Stomach (tissue), 9 donors: Measurements from ENCODE around the gene PPP1R1C. TPM values are rescaled to one million over a fixed set of nuclear protein-coding genes. Genes with fewer than 3 reads are reported as not detected.

Experiments used
- DNase-seq, 2 donors: peaks; one replicate each; pipeline versions ENCODE4 v3.0.0 to v3.0.0-alpha.2; 2013 to 2019
- H3K27ac ChIP-seq, 5 donors: fragments of 200-600 bp in 4 of 5; sonication (generic) in 4 of 5; one replicate each; pipeline ENCODE4 v1.5.1; 2013 to 2019; ENCODE audit warnings: mild to moderate bottlenecking in 1 of 5, moderate library complexity in 1 of 5
- H3K27me3 ChIP-seq, 3 donors: fragments of 200-600 bp; sonication (generic); one replicate each; pipeline ENCODE4 v1.5.1; 2017 to 2019; ENCODE audit warnings: mixed run types in 1 of 3
- H3K36me3 ChIP-seq, 4 donors: fragments of 200-600 bp; sonication (generic); 1 replicate in 3 of 4; 2 replicates in 1 of 4; pipeline ENCODE4 v1.5.1; 2016 to 2019
- H3K4me1 ChIP-seq, 4 donors: fragments of 200-600 bp; sonication (generic); one replicate each; pipeline ENCODE4 v1.5.1; 2016 to 2019
- H3K4me3 ChIP-seq, 4 donors: fragments of 200-600 bp; sonication (generic) in 3 of 4; one replicate each; pipeline ENCODE4 v1.5.1; 2016 to 2019; ENCODE audit warnings: mild to moderate bottlenecking in 1 of 4
- H3K9me3 ChIP-seq, 4 donors: fragments of 200-600 bp; sonication (generic); one replicate each; pipeline ENCODE4 v1.5.1; 2016 to 2019
- CTCF ChIP-seq, 7 experiments: fragments of 450-650 bp in 4 of 7; fragments of 200-600 bp in 3 of 7; sonication (generic) in 3 of 7; IDR thresholded peaks; one replicate each; pipeline ENCODE4 v1.5.1; 2016 to 2019; ENCODE audit warnings: antibody characterized with exemption in 7 of 7, control low read depth in 2 of 7, mild to moderate bottlenecking in 1 of 7
- EP300 ChIP-seq: sonication (generic); formaldehyde crosslinking; IDR thresholded peaks from one replicate; pipeline ENCODE4 v1.6.1; 2017; ENCODE audit warnings: antibody characterized with exemption
- POLR2A ChIP-seq, 4 donors: fragments of 450-650 bp; IDR thresholded peaks; one replicate each; pipeline ENCODE4 v1.6.1; 2016; ENCODE audit warnings: antibody characterized with exemption in 4 of 4, control low read depth in 2 of 4, mild to moderate bottlenecking in 1 of 4, moderate library complexity in 1 of 4
- POLR2AphosphoS5 ChIP-seq, 3 donors: sonication (generic); formaldehyde crosslinking; IDR thresholded peaks; one replicate each; pipeline ENCODE4 v1.6.1; 2016; ENCODE audit warnings: antibody characterized with exemption in 3 of 3
- WGBS, 5 donors: extraction: QIAGEN DNeasy Blood & Tissue Kit in 3 of 5; methylation state at CpG; one replicate each; pipeline versions ENCODE4 v1.1.5 to v1.1.7; 2013 to 2018; 5-methylcytosine and 5-hydroxymethylcytosine counted together
- intact Hi-C: fragments of 100-400 bp; cut with DNase I; formaldehyde crosslinking; loops from one replicate; pipeline ENCODE4 v1.15.1; 2023; ENCODE audit warnings: low total_unique reads
- polyA plus RNA-seq, 3 donors: library from polyadenylated mRNA; stranded (reverse); fragments of 200-250 nt; gene quantifications; one replicate each; pipeline ENCODE4 v1.2.3, GENCODE V29; 2013
- total RNA-seq, 5 donors: library from RNA; depleted of rRNA; stranded (reverse); fragments of >200 nt; gene quantifications; one replicate each; pipeline versions ENCODE4 v1.1.0 to v1.2.3, GENCODE V29; 2014 to 2016
- donor health status: healthy with polysubstance abuse.
- donor health status: Bipolar disorder and iron deficiency.
- donor health status: healthy.

Gene PPP1R1C
- total and polyA plus RNA-seq, 8 donors: 1.6 to 10.4 (median 3.9) TPM; not detected in 4

GRCh38 chr2:182077023-182077422 lies 91.4 kb downstream of the PPP1R1C start:
- TF ChIP-seq POLR2A (IDR thresholded peaks at IDR 0.05): no peak
- no peak for TF ChIP-seq POLR2AphosphoS5 (IDR thresholded peaks at IDR 0.05)
- TF ChIP-seq EP300: no peak
- TF ChIP-seq CTCF (IDR thresholded peaks at IDR 0.05): no peak

GRCh38 chr2:182077448-182078142 lies 91.9 kb downstream of the PPP1R1C start:
- Histone ChIP-seq H3K36me3 (no peaks in the 10 kb centered on the region), H3K4me3 (no peak overlapping the region), H3K4me1 (peaks cover 0 to 19% (median 6%) of the 10 kb centered on the region in 4 donors), H3K27ac (peak overlapping the region in 2 of 5 donors; percentile 15 to 27), H3K9me3 (no peaks in the 10 kb centered on the region), H3K27me3 (no peaks in the 10 kb centered on the region)
- no peak for TF ChIP-seq POLR2AphosphoS5 (IDR thresholded peaks at IDR 0.05)
- no peak for TF ChIP-seq POLR2A (IDR thresholded peaks at IDR 0.05)
- TF ChIP-seq CTCF (IDR thresholded peaks at IDR 0.05): peak in 4 of 7 experiments; percentile 35 to 65 (median 63)
- TF ChIP-seq EP300: no peak
- peak; percentile 28 to 91 for DNase-seq
- intact Hi-C loops: loop anchor here (10.0 kb wide), 1 partner anchor 333 kb away; no protein-coding TSS in a partner anchor
- 48 to 51% (median 50%) methylated on average over 11 of the region's 11 CpGs for WGBS, 5 donors

More at GRCh38 chr2:182077023-182077422, 91.4 kb downstream of the PPP1R1C start:
- Histone ChIP-seq H3K9me3 (no peaks in the 10 kb centered on the region), H3K4me1 (peaks cover 0 to 19% (median 6%) of the 10 kb centered on the region in 4 donors), H3K4me3 (no peak overlapping the region), H3K27ac (peak overlapping the region in 1 of 5 donors; percentile 15), H3K27me3 (no peaks in the 10 kb centered on the region), H3K36me3 (no peaks in the 10 kb centered on the region)
- WGBS, 5 donors: 56 to 66% (median 61%) methylated on average over 5 of the region's 5 CpGs
- DNase-seq: no peak
- intact Hi-C loops: loop anchor here (10.0 kb wide), 1 partner anchor 332 kb away; no protein-coding TSS in a partner anchor

GRCh38 chr2:182078988-182079602 lies 93.4 kb downstream of the PPP1R1C start:
- H3K27me3 ChIP-seq: no peaks in the 10 kb centered on the region
- no peaks in the 10 kb centered on the region for H3K36me3 ChIP-seq
- no peak for TF ChIP-seq CTCF (IDR thresholded peaks at IDR 0.05)
- no peak for TF ChIP-seq EP300
- no peak for TF ChIP-seq POLR2AphosphoS5 (IDR thresholded peaks at IDR 0.05)
- no peak for TF ChIP-seq POLR2A (IDR thresholded peaks at IDR 0.05)
- H3K9me3 ChIP-seq: no peaks in the 10 kb centered on the region
- WGBS, 5 donors: 29 to 54% (median 39%) methylated on average over 3 of the region's 3 CpGs
- intact Hi-C loops: loop anchor here (10.0 kb wide), 1 partner anchor 334 kb away; no protein-coding TSS in a partner anchor
- DNase-seq: no peak
- peaks cover 0 to 19% (median 6%) of the 10 kb centered on the region in 4 donors for H3K4me1 ChIP-seq
- no peak overlapping the region for H3K27ac ChIP-seq
- H3K4me3 ChIP-seq: no peak overlapping the region

GRCh38 chr2:182080493-182080892 lies 94.8 kb downstream of the PPP1R1C start:
- intact Hi-C loops: no loop called here
- 89 to 99% (median 94%) methylated on average over 2 of the region's 2 CpGs for WGBS, 5 donors

More at GRCh38 chr2:182080493-182080892, 94.8 kb downstream of the PPP1R1C start:
- no peak overlapping the region for H3K4me3 ChIP-seq
- DNase-seq: no peak
- peaks cover 0 to 19% (median 6%) of the 10 kb centered on the region in 4 donors for H3K4me1 ChIP-seq
- H3K36me3 ChIP-seq: no peaks in the 10 kb centered on the region
- H3K27ac ChIP-seq: no peak overlapping the region
- H3K27me3 ChIP-seq: no peaks in the 10 kb centered on the region
- no peaks in the 10 kb centered on the region for H3K9me3 ChIP-seq
- no peak for TF ChIP-seq EP300
- no peak for TF ChIP-seq POLR2A (IDR thresholded peaks at IDR 0.05)
- TF ChIP-seq CTCF (IDR thresholded peaks at IDR 0.05): no peak
- no peak for TF ChIP-seq POLR2AphosphoS5 (IDR thresholded peaks at IDR 0.05)
